ENCODE data around the gene RPIA. TPM values are rescaled to one million over a fixed set of nuclear protein-coding genes. Genes with fewer than 3 reads are reported as not detected.

Gene RPIA
- polyA plus RNA-seq, 2 of the 4 experiments (the other 2 are of a cell fraction): 23.3 to 27.0 TPM

DNA sequence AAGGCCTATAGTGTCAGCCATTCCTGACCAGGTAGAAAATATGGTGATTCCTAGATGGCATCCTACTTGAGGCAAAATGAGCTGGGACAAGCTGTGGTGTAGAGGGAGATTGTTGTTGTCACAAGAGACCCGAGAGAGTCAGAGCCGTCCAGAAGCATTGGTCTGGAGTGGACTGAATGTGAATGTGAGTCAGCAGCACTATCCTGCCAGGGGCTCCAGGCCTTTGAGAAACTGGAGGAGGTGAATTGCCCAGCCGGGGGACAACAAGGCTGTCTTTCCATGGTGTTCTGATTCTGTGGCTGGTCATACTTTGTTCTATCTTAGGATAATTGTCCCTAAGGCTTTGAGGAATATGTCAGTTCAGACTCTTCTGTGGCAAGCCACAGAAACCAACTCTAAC, 34.8 kb upstream of the RPIA start:
- Histone ChIP-seq H3K27ac (no peak overlapping the region), H3K4me1 (peaks cover 23% of the 10 kb centered on the region), H3K9me3 (no peaks in the 10 kb centered on the region), H3K4me2 (0 out of 3 replicates have a peak overlapping the region, but pooled peaks have one; percentile 4), H3K4me3 (no peak overlapping the region)
- ChIA-PET POLR2A (interaction anchor here (0.6 kb wide), 1 partner anchor 38 kb away, joined by 3 read pairs; no protein-coding TSS in a partner anchor), CTCF (interaction anchor here (0.9 to 6.1 kb wide), 3 partner anchors 14 to 21 kb away, joined by 3 to 90 read pairs (median 4); no protein-coding TSS in a partner anchor)
- no peak for DNase-seq (ENCODE audit: low read depth in 1 of 2, low spot score in 1 of 2)
- 67% methylated on average over 3 of the region's 3 CpGs for WGBS (ENCODE audit: missing lambda C conversion rate)
- TF ChIP-seq PHF8 (IDR thresholded peaks at IDR 0.05; ENCODE audit: borderline replicate concordance, low read depth) (no peak), EHMT2 (IDR thresholded peaks at IDR 0.05; ENCODE audit: low read depth) (no peak), ESRRA (IDR thresholded peaks at IDR 0.05; ENCODE audit: borderline replicate concordance, low read length) (no peak), SMC3 (IDR thresholded peaks at IDR 0.05) (no peak)
- TF ChIP-seq, protein P1, sequence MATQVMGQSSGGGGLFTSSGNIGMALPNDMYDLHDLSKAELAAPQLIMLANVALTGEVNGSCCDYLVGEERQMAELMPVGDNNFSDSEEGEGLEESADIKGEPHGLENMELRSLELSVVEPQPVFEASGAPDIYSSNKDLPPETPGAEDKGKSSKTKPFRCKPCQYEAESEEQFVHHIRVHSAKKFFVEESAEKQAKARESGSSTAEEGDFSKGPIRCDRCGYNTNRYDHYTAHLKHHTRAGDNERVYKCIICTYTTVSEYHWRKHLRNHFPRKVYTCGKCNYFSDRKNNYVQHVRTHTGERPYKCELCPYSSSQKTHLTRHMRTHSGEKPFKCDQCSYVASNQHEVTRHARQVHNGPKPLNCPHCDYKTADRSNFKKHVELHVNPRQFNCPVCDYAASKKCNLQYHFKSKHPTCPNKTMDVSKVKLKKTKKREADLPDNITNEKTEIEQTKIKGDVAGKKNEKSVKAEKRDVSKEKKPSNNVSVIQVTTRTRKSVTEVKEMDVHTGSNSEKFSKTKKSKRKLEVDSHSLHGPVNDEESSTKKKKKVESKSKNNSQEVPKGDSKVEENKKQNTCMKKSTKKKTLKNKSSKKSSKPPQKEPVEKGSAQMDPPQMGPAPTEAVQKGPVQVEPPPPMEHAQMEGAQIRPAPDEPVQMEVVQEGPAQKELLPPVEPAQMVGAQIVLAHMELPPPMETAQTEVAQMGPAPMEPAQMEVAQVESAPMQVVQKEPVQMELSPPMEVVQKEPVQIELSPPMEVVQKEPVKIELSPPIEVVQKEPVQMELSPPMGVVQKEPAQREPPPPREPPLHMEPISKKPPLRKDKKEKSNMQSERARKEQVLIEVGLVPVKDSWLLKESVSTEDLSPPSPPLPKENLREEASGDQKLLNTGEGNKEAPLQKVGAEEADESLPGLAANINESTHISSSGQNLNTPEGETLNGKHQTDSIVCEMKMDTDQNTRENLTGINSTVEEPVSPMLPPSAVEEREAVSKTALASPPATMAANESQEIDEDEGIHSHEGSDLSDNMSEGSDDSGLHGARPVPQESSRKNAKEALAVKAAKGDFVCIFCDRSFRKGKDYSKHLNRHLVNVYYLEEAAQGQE (IDR thresholded peaks at IDR 0.05): no peak
- TF ChIP-seq, protein P2, sequence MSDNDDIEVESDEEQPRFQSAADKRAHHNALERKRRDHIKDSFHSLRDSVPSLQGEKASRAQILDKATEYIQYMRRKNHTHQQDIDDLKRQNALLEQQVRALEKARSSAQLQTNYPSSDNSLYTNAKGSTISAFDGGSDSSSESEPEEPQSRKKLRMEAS (IDR thresholded peaks at IDR 0.05): no peak
- FAIRE-seq: no peak
- ATAC-seq: peak; percentile 44 to 49; a peak in 4 of 6 replicates

GRCh38 chr2:88657131-88657530, 34.3 kb upstream of the RPIA start:
- POLR2A ChIA-PET: interaction anchor here (0.6 kb wide), 2 partner anchors 29 to 38 kb away, joined by 3 read pairs; no protein-coding TSS in a partner anchor
- ATAC-seq: peak; percentile 33 to 72; a peak in 4 of 6 replicates
- 0 out of 6 replicates have a peak overlapping the region, but pooled peaks of 1 of the 2 experiments have one; percentile 25 for H3K27ac ChIP-seq
- TF ChIP-seq CBX2 (IDR thresholded peaks at IDR 0.05; ENCODE audit: borderline replicate concordance, low read depth) (no peak), EHF (CRISPR knock-in tag; IDR thresholded peaks at IDR 0.05) (no peak), RARB (CRISPR knock-in tag; IDR thresholded peaks at IDR 0.05) (no peak), FOSL2 (IDR thresholded peaks at IDR 0.05) (no peak), FOSL2 (CRISPR knock-in tag; IDR thresholded peaks at IDR 0.05) (no peak), TFCP2L1 (CRISPR knock-in tag; IDR thresholded peaks at IDR 0.05) (no peak), PBX3 (IDR thresholded peaks at IDR 0.05) (no peak), GATA3 (IDR thresholded peaks at IDR 0.05; ENCODE audit: borderline replicate concordance) (no peak), E2F6 (IDR thresholded peaks at IDR 0.05; ENCODE audit: borderline replicate concordance, low read depth) (no peak), TP53 (CRISPR knock-in tag; IDR thresholded peaks at IDR 0.05) (no peak), NR3C1 (IDR thresholded peaks at IDR 0.05) (no peak), ZNF302 (CRISPR knock-in tag; IDR thresholded peaks at IDR 0.05) (no peak), HOXB5 (CRISPR knock-in tag; IDR thresholded peaks at IDR 0.05) (no peak), RCOR1 (IDR thresholded peaks at IDR 0.05; ENCODE audit: low read depth, low read length) (no peak), ATOH8 (CRISPR knock-in tag; IDR thresholded peaks at IDR 0.05; ENCODE audit: low read depth) (no peak), JUN (IDR thresholded peaks at IDR 0.05) (no peak)
- no peaks in the 10 kb centered on the region for H3K9me3 ChIP-seq
- H3K4me3 ChIP-seq: no peak overlapping the region
- no peak for DNase-seq (ENCODE audit: low read depth in 1 of 2, low spot score in 1 of 2)
- H3K4me1 ChIP-seq: peaks cover 23% of the 10 kb centered on the region
- 0 out of 3 replicates have a peak overlapping the region, but pooled peaks have one; percentile 4 for H3K4me2 ChIP-seq
- no peak for FAIRE-seq
- WGBS (ENCODE audit: missing lambda C conversion rate): 86% methylated on average over 2 of the region's 2 CpGs
- CTCF ChIA-PET: interaction anchor here (0.9 to 6.1 kb wide), 4 partner anchors 13 to 66 kb away, joined by 3 to 90 read pairs (median 8); no protein-coding TSS in a partner anchor

Data from A549 (cell line).